RWPE1 (cell line): ENCODE results near the gene SUCO.
"Not testable (repeated sequence)": the region's sequence is repeated elsewhere in the genome, so short reads cannot be mapped to it uniquely, and the experiment has no call there.

Experiments
- CTCF ChIA-PET: fragments of 350-600 bp; sonication (Branson Sonifier 250); formaldehyde crosslinking; extraction: SDS; loops from one replicate; lab custom pipeline; 2021; lab: Yijun Ruan, JAX
- POLR2A ChIA-PET: fragments of 400-600 bp; formaldehyde crosslinking; extraction: SDS; loops from one replicate; lab custom pipeline; 2020; ENCODE audit warnings: antibody characterized with exemption; ENCODE audit not compliant: low non-redundant PET; lab: Yijun Ruan, JAX
- DNase-seq: peaks from one replicate; pipeline ENCODE4 v3.0.0; 2012; ENCODE audit warnings: low spot score
- H3K27ac ChIP-seq: fragments of 450-650 bp; 2 replicates; pipeline ENCODE4 v1.5.1; 2017
- CTCF ChIP-seq: fragments of 450-650 bp; conservative IDR thresholded peaks from 2 replicates; pipeline ENCODE4 v1.5.1; 2017; ENCODE audit warnings: low read depth, mild to moderate bottlenecking

Gene SUCO

GRCh38 chr1:172487550-172487949 is 45.4 kb upstream of the SUCO start:
- no peak for DNase-seq
- ChIA-PET POLR2A (no interaction called here), CTCF (no interaction called here)
- TF ChIP-seq CTCF: no peak
- no peak overlapping the region for H3K27ac ChIP-seq

GRCh38 chr1:172488393-172488792 is 44.6 kb upstream of the SUCO start:
- CTCF ChIA-PET: interaction anchor here (0.5 to 0.6 kb wide), 2 partner anchors 500 to 1076 kb away, joined by 3 read pairs; no protein-coding TSS in a partner anchor

GRCh38 chr1:172489847-172490246 is 43.1 kb upstream of the SUCO start:
- DNase-seq: no peak
- no peak for TF ChIP-seq CTCF
- POLR2A ChIA-PET: no interaction called here
- CTCF ChIA-PET: interaction anchor here (0.6 kb wide), 1 partner anchor 939 kb away, joined by 3 read pairs; no protein-coding TSS in a partner anchor
- no peak overlapping the region for H3K27ac ChIP-seq

More at GRCh38 chr1:172488393-172488792, 44.6 kb upstream of the SUCO start:
- no peak for TF ChIP-seq CTCF
- H3K27ac ChIP-seq: no peak overlapping the region
- POLR2A ChIA-PET: no interaction called here
- no peak for DNase-seq

GRCh38 chr1:172492421-172492820 is 40.5 kb upstream of the SUCO start:
- ChIA-PET CTCF (no interaction called here), POLR2A (no interaction called here)
- no peak for TF ChIP-seq CTCF
- DNase-seq: no peak
- no peak overlapping the region for H3K27ac ChIP-seq

GRCh38 chr1:172494166-172494565 is 38.8 kb upstream of the SUCO start:
- H3K27ac ChIP-seq: no peak overlapping the region
- no peak for DNase-seq
- ChIA-PET POLR2A (no interaction called here), CTCF (no interaction called here)
- TF ChIP-seq CTCF: no peak

GRCh38 chr1:172496127-172496526 is 36.8 kb upstream of the SUCO start:
- DNase-seq, CTCF ChIA-PET, H3K27ac ChIP-seq: not testable (repeated sequence)
- POLR2A ChIA-PET: interaction anchor here (0.6 kb wide), 1 partner anchor 101 kb away, joined by 3 read pairs; no protein-coding TSS in a partner anchor

GRCh38 chr1:172496678-172497077 is 36.3 kb upstream of the SUCO start:
- ChIA-PET CTCF (interaction anchor here (0.7 to 0.9 kb wide), 2 partner anchors 52 to 222 kb away, joined by 3 read pairs; no protein-coding TSS in a partner anchor), POLR2A (no interaction called here)
- DNase-seq: no peak
- no peak overlapping the region for H3K27ac ChIP-seq
- TF ChIP-seq CTCF: no peak
